HG03175 (cell line): ENCODE results near the gene E2F2.
A peak's percentile ranks its signal among the peaks of the same experiment; 100 is the strongest.
"Not testable (repeated sequence)": the region's sequence is repeated elsewhere in the genome, so short reads cannot be mapped to it uniquely, and the experiment has no call there.

Experiments used
- ATAC-seq: cut with Tn5 transposase; IDR thresholded peaks from one replicate; pipeline ENCODE4 v1.9.1; 2021; ENCODE audit warnings: mild to moderate bottlenecking, moderate library complexity; ENCODE audit not compliant: unreplicated experiment

E2F2 gene

GRCh38 chr1:23548704-23549143, 17.7 kb upstream of the E2F2 start:
- ATAC-seq: no peak

GRCh38 chr1:23546897-23547584, 16.0 kb upstream of the E2F2 start:
- ATAC-seq: no peak

GRCh38 chr1:23545851-23546250, 14.8 kb upstream of the E2F2 start:
- ATAC-seq: no peak

- no peak for ATAC-seq
Measured at GRCh38 chr1:23544444-23545389, 13.7 kb upstream of the E2F2 start.

DNA sequence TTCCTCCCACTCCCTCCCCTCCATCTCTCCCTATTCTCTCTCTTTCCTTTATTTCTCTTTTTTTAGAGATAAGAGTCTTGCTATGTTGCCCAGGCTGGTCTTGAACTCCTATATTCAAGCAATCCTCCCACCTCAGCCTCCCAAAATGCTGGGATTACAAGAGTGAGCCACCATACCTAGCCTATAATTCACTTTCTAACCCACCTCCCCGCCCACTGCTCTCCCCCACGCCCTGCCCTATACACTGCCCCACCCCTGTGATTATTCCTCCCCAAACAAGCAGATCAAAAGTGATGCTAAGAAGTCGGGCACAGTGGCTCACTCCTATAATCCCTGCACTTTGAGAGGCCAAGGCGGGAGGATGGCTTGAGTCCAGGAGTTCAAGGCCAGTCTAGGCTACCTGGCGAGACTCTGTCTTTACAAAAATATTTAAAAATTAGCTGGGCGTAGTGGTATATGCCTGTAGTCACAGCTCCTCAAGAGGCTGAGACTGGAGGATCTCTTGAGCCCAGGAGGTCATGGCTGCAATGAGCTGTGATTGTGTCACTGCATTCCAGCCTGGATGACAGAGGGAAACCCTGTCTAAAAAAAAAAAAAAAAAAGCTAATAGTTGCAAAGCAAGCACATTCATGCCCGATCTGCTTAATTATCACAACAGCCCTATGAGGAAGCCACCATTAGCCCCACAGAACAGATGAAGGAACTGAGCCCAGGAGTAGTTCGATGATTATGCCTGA, 12.8 kb upstream of the E2F2 start:
- ATAC-seq: no peak

- not testable (repeated sequence) for ATAC-seq
Measured at GRCh38 chr1:23542940-23543339, 11.9 kb upstream of the E2F2 start.

GRCh38 chr1:23539698-23540266, 8.7 kb upstream of the E2F2 start:
- peak; percentile 89 for ATAC-seq

GRCh38 chr1:23537296-23537973, 6.4 kb upstream of the E2F2 start:
- no peak for ATAC-seq

DNA sequence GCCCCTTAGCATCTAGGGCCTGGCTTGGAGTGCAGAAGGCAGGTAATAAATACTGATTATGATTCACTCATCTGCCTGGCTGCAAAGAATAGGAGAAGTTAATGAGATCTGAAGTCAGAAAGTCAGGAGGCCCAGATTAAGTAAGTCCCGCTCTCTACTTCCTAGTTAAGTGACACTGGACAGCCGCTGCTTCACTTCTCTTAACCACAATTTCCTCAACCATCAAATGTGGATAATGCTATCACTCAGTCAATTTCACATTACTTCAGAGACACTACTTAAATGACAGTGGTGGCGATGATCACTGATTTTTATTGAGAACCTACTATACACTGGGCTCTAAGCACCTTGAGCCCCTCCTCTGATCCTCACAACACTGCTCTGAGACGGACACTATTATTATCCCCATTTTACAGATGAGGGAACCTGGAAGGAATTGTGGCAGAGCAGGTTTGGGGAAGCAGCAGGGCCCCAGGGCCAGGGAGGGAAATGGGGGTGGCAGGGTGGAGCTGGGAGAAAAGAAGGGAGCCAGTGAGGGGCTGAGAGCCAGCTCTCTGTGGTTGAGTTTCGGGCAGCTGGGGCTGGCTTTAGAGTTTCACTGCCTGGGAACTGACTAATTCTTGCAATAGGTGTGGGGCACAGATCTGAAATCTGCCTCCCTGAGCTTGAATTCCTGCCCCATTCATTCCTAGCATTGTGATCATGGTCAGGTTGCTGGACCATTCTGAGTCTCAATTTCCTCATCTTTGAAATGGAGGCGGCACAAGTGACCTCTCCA, 2.4 kb upstream of the E2F2 start:
- no peak for ATAC-seq

DNA sequence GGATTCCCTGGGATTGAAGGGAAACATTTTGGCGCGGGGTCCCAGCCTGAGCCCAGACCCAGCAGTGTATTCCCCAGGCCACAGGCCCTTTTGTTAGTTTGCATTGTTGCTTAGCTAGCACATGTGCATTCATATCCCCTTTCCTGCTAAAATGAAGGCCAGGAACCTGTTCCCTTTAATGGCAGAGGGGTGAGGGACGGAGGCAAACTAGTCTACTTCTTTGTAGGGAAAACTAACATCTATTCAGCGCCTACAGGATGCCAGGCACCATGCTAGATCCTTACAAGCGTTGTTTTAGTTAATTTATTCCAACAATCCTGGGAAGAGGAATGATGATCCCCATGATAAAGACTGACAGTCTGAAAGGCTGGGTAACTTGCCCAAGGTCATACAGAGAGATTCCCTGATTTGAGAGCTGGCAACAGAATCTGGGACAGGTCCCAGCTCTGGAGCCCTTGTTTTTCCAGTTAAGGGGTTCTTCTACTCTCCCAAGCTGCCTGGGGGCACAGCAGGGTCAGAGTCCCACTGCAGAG, 595 bp upstream of the E2F2 start:
- no peak for ATAC-seq

DNA sequence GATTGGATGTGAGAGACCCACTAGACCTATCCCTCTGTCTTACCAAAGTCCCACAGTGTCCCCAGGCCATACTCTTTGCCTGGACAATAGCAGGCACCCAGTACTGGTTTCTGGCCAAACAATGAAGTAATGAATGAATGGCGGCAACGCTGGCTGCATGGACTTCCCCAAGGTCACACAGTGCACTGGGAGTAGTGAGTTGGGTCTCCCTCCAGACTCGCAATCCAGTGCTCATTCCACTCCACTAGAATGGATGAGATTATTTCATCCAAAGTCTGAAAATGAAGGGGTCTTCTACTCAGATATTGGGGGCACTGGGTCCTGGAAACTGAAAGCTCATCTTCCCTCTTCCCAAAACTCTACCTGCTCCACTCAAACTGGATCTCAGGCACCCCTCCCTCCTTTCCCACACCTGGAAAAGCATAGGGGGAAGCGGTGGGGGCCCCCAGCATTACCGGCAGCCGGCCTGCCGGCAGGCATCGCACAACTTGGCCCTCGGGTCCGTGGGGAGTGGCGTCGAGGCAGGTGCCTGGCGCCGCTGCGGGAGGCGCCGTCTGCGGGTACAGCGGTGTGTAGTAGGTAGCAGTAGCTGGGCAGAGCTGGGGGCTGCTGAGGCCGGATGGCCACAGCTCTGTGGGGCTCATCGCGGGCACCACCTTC, 816 bp downstream of the E2F2 start:
- ATAC-seq: no peak

DNA sequence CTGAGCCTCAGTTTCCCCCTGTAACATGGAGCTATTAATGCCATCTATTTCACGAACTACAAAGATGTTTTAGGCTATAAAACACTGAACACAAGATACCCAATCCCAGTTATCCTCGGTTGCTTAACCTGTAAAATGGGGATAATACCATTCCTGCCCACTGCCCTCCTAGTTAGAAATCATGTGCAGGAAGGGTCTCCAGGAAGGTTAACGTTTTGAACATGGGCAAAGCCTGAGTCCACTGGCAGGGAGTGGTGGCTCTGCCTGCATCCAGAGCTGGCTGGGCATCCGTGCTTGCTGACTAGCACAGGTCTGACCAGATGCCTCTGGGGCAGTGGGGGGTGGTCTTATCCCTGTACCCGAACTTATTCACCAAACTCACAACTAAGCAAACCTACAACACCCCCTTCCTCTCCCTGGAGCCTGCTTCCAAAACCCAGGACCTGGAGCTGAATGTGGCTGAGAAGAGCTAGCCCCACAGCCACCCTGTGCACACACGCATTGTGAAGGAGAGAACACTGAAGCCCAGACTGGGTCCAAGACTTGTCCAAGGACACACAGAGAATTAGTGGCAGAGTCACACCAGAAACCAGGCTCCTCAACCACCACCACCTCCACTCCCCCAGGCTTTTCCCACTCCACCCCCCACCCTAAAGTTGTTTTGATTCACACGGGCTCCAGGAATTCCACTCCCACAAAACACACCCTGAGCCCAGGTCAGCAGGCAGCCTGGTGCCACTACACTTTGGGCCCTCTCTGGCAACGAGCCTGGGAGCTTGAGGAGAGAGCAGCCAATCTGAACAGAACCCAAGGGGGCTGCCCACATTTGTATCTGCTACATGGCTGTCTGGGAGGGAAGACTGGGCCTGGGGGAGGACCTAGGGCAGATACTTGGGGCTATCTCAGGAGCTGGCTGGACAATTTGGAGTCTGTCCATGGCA, 1.6 kb downstream of the E2F2 start:
- no peak for ATAC-seq

GRCh38 chr1:23528250-23528978, 2.6 kb downstream of the E2F2 start:
- peak; percentile 33 for ATAC-seq

DNA sequence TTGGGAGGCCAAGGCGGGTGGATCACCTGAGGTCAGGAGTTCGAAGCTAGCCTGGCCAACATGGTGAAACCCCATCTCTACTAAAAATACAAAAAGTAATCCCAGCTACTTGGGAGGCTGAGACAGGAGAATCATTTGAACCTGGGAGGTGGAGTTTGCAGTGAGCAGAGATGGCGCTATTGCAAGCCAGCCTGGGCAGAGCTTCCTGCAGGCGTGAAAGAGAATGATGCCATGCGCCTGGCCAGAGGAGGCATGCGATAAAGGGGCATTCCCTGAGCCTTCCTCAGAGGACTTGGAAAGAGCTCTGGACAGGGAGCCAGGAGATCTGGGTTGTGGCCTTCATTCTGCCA, 3.2 kb downstream of the E2F2 start:
- ATAC-seq: no peak

- no peak for ATAC-seq
Measured at GRCh38 chr1:23527366-23527765, 3.7 kb downstream of the E2F2 start.

GRCh38 chr1:23526329-23527041, 4.5 kb downstream of the E2F2 start:
- no peak for ATAC-seq
